ENCODE measurements around the gene FCER2. TPM values are rescaled to one million over a fixed set of nuclear protein-coding genes. Genes with fewer than 3 reads are reported as not detected.

Gene FCER2
- total RNA-seq, 1 donor from 2014 or later, result not detected

DNA sequence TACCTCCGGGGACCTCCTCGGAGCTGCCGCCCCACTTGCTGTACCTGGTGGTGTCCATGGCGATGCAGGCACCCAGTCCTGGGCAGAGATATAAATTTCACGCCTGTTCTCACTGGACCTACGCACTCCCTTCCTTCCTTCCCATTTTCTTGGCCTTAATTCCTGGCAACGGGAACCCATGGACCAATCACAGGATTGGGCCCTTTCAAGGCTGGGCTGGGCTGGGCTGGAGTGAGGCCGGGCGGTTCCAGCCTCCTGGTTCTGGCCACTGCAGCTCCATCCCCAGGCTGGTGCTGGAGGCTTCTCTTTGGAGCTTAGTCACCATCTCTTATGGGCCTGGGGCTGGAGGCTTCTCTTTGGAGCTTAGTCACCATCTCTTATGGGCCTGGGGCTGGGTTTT lies 30.1 kb upstream of the FCER2 start, which contains the start of gene CLEC4G:
CLEC4G (minus strand) TSS at position 66 of the 400 bp plus-strand sequence; CDS start at position 58, 8 bp downstream.
- TF ChIP-seq, protein P1, sequence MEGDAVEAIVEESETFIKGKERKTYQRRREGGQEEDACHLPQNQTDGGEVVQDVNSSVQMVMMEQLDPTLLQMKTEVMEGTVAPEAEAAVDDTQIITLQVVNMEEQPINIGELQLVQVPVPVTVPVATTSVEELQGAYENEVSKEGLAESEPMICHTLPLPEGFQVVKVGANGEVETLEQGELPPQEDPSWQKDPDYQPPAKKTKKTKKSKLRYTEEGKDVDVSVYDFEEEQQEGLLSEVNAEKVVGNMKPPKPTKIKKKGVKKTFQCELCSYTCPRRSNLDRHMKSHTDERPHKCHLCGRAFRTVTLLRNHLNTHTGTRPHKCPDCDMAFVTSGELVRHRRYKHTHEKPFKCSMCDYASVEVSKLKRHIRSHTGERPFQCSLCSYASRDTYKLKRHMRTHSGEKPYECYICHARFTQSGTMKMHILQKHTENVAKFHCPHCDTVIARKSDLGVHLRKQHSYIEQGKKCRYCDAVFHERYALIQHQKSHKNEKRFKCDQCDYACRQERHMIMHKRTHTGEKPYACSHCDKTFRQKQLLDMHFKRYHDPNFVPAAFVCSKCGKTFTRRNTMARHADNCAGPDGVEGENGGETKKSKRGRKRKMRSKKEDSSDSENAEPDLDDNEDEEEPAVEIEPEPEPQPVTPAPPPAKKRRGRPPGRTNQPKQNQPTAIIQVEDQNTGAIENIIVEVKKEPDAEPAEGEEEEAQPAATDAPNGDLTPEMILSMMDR (IDR thresholded peaks at IDR 0.05), result no peak
- Mint-ChIP-seq H3K27me3 (ENCODE audit: unreplicated experiment) (peaks cover 46% of the 10 kb centered on the region), H3K27ac (ENCODE audit: unreplicated experiment) (no peak within 1 kb of the TSS), H3K4me3 (ENCODE audit: unreplicated experiment) (no peak within 1 kb of the TSS), H3K36me3 (ENCODE audit: unreplicated experiment) (no peaks in the 10 kb centered on the region), H3K9me3 (ENCODE audit: unreplicated experiment) (no peaks in the 10 kb centered on the region), H3K4me1 (ENCODE audit: unreplicated experiment) (no peaks in the 10 kb centered on the region)
- DNase-seq (ENCODE audit: extremely low spot score, unreplicated experiment), result no peak

DNA sequence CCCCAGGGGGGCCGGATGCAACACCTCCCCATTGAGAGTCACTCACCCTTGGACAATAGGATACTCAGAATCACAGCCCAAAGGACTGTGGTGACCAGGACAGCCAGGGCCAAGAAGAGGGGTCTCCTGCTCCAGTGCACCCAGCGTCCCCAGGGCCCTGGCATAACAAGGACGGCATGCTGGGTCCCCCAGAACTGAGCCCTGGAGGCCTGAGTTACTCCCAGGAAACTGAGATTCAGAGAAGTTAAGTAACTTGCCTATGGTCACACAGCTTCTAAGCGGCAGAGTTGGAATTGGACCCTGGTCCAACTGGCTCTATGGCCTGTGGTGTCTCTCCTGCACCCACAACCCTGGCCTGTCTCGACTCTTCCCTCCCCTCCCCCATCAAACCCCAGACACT lies 29.7 kb upstream of the FCER2 start:
- H3K9me3 Mint-ChIP-seq (ENCODE audit: unreplicated experiment), result no peaks in the 10 kb centered on the region
- DNase-seq (ENCODE audit: extremely low spot score, unreplicated experiment), result no peak
- H3K4me1 Mint-ChIP-seq (ENCODE audit: unreplicated experiment), result no peaks in the 10 kb centered on the region
- TF ChIP-seq, protein P1 (IDR thresholded peaks at IDR 0.05), result no peak
- no peaks in the 10 kb centered on the region for H3K36me3 Mint-ChIP-seq (ENCODE audit: unreplicated experiment)
- no peak overlapping the region for H3K27ac Mint-ChIP-seq (ENCODE audit: unreplicated experiment)
- H3K4me3 Mint-ChIP-seq (ENCODE audit: unreplicated experiment), result no peak overlapping the region
- peaks cover 46% of the 10 kb centered on the region for H3K27me3 Mint-ChIP-seq (ENCODE audit: unreplicated experiment)

DNA sequence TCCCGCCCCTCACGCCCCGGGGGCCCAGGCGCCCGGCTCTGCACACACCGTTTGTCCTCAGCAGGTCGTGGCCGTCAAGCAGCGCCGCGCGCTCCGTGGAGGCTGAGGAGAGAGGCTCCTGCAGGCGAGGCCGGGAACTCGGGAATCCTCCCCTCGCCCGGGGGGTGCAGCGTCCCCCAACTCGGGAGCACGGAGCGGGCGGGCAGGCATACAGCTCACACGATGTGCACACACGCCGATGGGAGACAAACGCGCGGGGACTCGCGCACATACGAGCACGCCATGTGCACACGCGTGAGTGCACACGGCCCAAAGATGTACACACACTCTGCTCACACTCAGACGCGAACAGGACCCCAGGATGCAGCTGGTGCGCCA lies 29.3 kb upstream of the FCER2 start:
- H3K4me1 Mint-ChIP-seq (ENCODE audit: unreplicated experiment), result no peaks in the 10 kb centered on the region
- H3K9me3 Mint-ChIP-seq (ENCODE audit: unreplicated experiment), result no peaks in the 10 kb centered on the region
- TF ChIP-seq, protein P1 (IDR thresholded peaks at IDR 0.05), result no peak
- no peak overlapping the region for H3K27ac Mint-ChIP-seq (ENCODE audit: unreplicated experiment)
- peaks cover 46% of the 10 kb centered on the region for H3K27me3 Mint-ChIP-seq (ENCODE audit: unreplicated experiment)
- H3K4me3 Mint-ChIP-seq (ENCODE audit: unreplicated experiment), result no peak overlapping the region
- H3K36me3 Mint-ChIP-seq (ENCODE audit: unreplicated experiment), result no peaks in the 10 kb centered on the region
- DNase-seq (ENCODE audit: extremely low spot score, unreplicated experiment), result no peak

DNA sequence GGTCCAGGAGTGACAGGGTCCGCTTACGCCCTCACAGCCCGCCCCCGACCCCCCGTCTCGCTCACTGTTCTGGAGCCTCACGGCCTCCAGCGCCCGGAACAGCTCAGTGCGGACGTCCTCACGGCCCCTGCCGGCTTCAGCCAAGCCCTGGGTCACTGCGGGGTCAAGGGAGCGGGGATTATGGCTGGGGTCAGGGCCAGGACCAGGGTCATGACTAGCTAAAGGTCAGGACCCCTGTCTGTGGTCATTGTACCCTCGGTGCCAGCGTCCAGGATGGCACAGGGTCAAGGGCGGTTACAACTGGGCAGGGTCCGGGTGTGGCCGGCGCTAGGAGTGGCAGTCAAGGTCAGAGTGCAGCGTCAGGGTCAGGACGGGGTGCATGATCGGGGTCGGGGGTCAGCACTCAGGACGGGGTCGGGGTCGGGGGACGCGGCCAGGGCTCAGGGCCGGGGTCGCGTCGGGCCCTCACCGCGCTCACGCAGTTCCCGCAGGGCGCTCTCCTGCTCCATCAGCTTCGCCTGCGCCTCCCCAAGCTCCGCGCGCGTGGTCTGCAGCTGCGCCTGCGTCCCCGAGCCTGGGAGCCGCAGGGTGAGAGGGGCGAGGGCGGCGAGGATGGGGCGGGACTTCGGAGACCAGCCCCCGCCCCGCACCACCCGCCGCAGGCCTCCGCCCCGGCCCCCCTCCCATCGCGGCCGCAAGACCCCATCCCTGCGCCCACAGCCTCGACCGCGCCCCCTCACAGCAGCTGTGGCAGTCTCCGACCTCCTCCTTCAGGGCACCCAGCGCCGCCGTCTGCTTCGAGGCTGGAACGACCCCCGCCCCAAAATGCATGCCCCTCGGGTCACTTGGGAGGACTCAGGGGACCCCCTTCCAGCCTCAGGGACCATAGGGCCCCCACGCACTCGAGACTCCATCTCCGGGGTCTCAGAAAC lies 28.6 kb upstream of the FCER2 start:
- no peaks in the 10 kb centered on the region for H3K4me1 Mint-ChIP-seq (ENCODE audit: unreplicated experiment)
- H3K9me3 Mint-ChIP-seq (ENCODE audit: unreplicated experiment), result no peaks in the 10 kb centered on the region
- no peak overlapping the region for H3K4me3 Mint-ChIP-seq (ENCODE audit: unreplicated experiment)
- H3K27ac Mint-ChIP-seq (ENCODE audit: unreplicated experiment), result no peak overlapping the region
- no peak for DNase-seq (ENCODE audit: extremely low spot score, unreplicated experiment)
- H3K27me3 Mint-ChIP-seq (ENCODE audit: unreplicated experiment), result peaks cover 41% of the 10 kb centered on the region
- TF ChIP-seq, protein P1 (IDR thresholded peaks at IDR 0.05), result no peak
- no peaks in the 10 kb centered on the region for H3K36me3 Mint-ChIP-seq (ENCODE audit: unreplicated experiment)

DNA sequence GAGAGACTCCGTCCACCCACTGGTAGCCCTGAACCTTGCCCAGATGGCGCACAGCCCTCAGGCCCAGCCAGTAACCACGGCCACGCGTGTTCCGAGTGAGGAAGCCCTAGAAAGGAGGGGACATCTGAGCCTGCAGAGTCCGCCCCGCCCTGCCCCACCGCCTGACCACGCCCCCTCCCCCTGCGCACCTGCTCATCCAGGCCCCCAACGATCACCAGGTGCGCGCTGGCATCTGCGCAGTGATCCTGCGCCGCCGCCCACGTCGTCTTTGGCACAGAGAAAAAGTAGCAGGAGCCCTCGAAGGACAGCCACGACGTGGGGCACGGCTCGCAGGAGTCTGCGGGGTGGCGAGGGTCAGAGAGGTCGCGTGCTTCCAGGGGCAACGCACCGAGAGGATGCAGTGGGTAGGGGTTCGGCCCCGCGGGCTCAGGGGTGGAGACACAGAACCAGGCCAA lies 27.9 kb upstream of the FCER2 start:
- Mint-ChIP-seq H3K27me3 (ENCODE audit: unreplicated experiment) (peaks cover 40% of the 10 kb centered on the region), H3K4me3 (ENCODE audit: unreplicated experiment) (no peak overlapping the region), H3K27ac (ENCODE audit: unreplicated experiment) (no peak overlapping the region), H3K4me1 (ENCODE audit: unreplicated experiment) (no peaks in the 10 kb centered on the region), H3K36me3 (ENCODE audit: unreplicated experiment) (no peaks in the 10 kb centered on the region), H3K9me3 (ENCODE audit: unreplicated experiment) (no peaks in the 10 kb centered on the region)
- no peak for DNase-seq (ENCODE audit: extremely low spot score, unreplicated experiment)
- TF ChIP-seq, protein P1 (IDR thresholded peaks at IDR 0.05), result no peak

Data from osteocyte (in vitro differentiated cells).